ENCODE data around the gene EGFR. TPM values are rescaled to one million over a fixed set of nuclear protein-coding genes. Genes with fewer than 3 reads are reported as not detected.

EGFR gene
- total RNA-seq, 2 donors from 2014 or later: 21.1 to 22.5 TPM

DNA sequence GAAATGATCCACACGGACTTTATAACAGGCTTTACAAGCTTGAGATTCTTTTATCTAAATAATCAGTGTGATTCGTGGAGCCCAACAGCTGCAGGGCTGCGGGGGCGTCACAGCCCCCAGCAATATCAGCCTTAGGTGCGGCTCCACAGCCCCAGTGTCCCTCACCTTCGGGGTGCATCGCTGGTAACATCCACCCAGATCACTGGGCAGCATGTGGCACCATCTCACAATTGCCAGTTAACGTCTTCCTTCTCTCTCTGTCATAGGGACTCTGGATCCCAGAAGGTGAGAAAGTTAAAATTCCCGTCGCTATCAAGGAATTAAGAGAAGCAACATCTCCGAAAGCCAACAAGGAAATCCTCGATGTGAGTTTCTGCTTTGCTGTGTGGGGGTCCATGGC, 155.6 kb downstream of the EGFR start:
- DNase-seq (ENCODE audit: low spot score): no peak
- Histone ChIP-seq H3K27me3 (no peaks in the 10 kb centered on the region), H3K36me3 (peaks cover 46% of the 10 kb centered on the region)

DNA sequence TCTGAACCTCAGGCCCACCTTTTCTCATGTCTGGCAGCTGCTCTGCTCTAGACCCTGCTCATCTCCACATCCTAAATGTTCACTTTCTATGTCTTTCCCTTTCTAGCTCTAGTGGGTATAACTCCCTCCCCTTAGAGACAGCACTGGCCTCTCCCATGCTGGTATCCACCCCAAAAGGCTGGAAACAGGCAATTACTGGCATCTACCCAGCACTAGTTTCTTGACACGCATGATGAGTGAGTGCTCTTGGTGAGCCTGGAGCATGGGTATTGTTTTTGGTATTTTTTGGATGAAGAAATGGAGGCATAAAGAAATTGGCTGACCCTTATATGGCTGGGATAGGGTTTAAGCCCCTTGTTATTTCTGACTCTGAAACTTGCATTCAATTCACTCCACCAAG, 156.0 kb downstream of the EGFR start:
- H3K27ac ChIP-seq: no peak overlapping the region
- H3K4me3 ChIP-seq: no peak overlapping the region
- no peaks in the 10 kb centered on the region for H3K9me3 ChIP-seq
- no peak for DNase-seq (ENCODE audit: low spot score)
- peaks cover 0 to 21% of the 10 kb centered on the region in 2 donors for H3K4me1 ChIP-seq
- TF ChIP-seq, protein P1, sequence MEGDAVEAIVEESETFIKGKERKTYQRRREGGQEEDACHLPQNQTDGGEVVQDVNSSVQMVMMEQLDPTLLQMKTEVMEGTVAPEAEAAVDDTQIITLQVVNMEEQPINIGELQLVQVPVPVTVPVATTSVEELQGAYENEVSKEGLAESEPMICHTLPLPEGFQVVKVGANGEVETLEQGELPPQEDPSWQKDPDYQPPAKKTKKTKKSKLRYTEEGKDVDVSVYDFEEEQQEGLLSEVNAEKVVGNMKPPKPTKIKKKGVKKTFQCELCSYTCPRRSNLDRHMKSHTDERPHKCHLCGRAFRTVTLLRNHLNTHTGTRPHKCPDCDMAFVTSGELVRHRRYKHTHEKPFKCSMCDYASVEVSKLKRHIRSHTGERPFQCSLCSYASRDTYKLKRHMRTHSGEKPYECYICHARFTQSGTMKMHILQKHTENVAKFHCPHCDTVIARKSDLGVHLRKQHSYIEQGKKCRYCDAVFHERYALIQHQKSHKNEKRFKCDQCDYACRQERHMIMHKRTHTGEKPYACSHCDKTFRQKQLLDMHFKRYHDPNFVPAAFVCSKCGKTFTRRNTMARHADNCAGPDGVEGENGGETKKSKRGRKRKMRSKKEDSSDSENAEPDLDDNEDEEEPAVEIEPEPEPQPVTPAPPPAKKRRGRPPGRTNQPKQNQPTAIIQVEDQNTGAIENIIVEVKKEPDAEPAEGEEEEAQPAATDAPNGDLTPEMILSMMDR (IDR thresholded peaks at IDR 0.05): no peak
- no peaks in the 10 kb centered on the region for H3K27me3 ChIP-seq
- peaks cover 47% of the 10 kb centered on the region for H3K36me3 ChIP-seq

More for the DNA sequence above, 155.6 kb downstream of the EGFR start:
- Histone ChIP-seq H3K4me1 (peaks cover 0 to 19% of the 10 kb centered on the region in 2 donors), H3K27ac (no peak overlapping the region), H3K4me3 (no peak overlapping the region), H3K9me3 (no peaks in the 10 kb centered on the region)
- TF ChIP-seq, protein P1 (IDR thresholded peaks at IDR 0.05): no peak

DNA sequence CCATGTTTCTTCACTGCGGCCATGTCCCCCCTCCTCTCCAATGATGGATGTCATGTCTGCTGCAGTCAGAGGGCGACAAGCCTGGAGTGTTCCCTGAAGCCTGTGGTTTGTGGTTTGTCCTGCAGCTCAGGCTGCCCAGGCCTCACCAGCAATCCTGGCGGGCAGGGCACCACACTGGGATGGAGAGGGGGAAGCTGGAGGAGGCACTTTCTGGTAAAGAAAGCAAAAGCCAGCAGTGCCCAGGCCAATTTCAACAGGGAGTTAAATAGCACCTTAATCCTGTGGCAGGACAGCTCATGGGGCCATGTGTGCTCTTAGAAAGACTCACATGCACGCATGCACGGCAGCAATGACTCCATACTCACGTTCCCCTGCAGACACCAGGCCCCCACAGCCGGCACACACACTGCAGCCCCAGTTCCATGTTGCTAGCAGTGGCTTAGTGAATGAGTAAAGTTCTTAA, 158.3 kb downstream of the EGFR start:
- H3K36me3 ChIP-seq: peaks cover 48% of the 10 kb centered on the region
- DNase-seq (ENCODE audit: low spot score): no peak
- no peaks in the 10 kb centered on the region for H3K27me3 ChIP-seq
- H3K4me3 ChIP-seq: no peak overlapping the region
- TF ChIP-seq, protein P1 (IDR thresholded peaks at IDR 0.05): no peak
- no peaks in the 10 kb centered on the region for H3K9me3 ChIP-seq
- peak overlapping the region in 1 of 2 donors; percentile 50 for H3K27ac ChIP-seq
- H3K4me1 ChIP-seq: peaks cover 0 to 28% of the 10 kb centered on the region in 2 donors

DNA sequence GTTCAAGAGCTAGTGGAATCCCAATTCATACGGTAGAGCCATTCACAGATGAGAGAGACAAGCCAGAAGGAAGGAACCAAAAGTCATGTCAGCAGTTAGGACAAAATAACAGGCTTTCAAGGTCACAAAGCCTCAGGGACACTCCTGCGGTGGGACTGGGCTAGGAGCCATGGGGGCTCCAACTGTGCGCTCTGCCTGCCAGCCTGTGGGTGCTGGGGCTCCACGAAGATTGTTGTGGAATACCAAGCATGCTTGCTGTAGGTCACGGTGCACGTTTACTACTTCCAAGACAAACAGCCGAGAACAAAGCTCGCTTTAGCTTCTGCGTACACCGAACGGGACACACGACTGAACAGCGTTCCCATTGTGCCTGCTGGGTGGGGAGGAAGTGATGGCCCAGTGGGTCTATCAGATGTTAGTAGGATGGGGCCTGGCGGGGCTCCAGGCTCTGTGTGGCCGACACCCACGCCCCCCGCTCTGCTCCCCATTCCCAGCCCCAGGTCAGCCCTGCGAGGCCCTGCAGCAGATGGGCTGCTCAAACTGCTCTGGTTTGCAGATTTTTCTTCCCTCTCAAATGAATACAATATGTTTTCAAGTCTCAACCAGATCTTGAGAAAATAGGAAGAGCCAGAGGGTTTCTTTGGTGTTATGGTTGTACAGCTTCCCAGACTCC, 158.9 kb downstream of the EGFR start:
- no peaks in the 10 kb centered on the region for H3K9me3 ChIP-seq
- peaks cover 0 to 28% of the 10 kb centered on the region in 2 donors for H3K4me1 ChIP-seq
- no peak for DNase-seq (ENCODE audit: low spot score)
- H3K36me3 ChIP-seq: peaks cover 48% of the 10 kb centered on the region
- H3K4me3 ChIP-seq: no peak overlapping the region
- no peaks in the 10 kb centered on the region for H3K27me3 ChIP-seq
- TF ChIP-seq, protein P1 (IDR thresholded peaks at IDR 0.05): no peak
- H3K27ac ChIP-seq: peak overlapping the region in 1 of 2 donors; percentile 50

DNA sequence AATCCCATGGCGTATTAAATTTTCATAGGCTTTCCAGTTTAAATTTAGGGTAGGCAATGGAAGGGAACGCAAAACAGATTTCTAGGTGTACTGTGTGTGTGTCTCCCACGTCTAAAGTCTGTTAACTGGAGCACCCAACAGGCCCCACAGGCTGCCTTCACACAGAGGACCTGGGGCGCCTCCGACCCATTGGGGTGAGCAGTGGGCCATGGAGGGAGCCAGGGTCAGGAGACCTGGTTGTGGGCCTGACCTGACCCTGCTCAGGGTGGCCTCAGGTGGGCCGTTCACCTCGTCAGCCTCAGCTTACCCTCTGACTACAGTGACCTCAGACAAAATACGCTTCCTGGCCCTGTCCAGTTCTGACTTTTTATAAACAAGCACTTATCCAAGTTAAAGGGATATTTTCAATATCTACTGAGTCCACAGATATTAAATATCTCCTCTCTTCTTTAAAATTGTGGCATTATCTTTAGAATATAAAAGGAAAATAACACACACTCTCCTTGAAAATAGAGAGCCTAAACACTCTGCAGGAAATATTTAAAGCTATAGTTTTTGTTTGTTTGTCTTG, 159.6 kb downstream of the EGFR start:
- no peaks in the 10 kb centered on the region for H3K27me3 ChIP-seq
- peaks cover 0 to 28% of the 10 kb centered on the region in 2 donors for H3K4me1 ChIP-seq
- DNase-seq (ENCODE audit: low spot score): no peak
- no peak overlapping the region for H3K4me3 ChIP-seq
- H3K36me3 ChIP-seq: peaks cover 45% of the 10 kb centered on the region
- no peaks in the 10 kb centered on the region for H3K9me3 ChIP-seq
- TF ChIP-seq, protein P1 (IDR thresholded peaks at IDR 0.05): no peak
- H3K27ac ChIP-seq: peak overlapping the region in 1 of 2 donors; percentile 19
